GM19023 (cell line): ENCODE results near the gene DGCR2.
"Not testable (repeated sequence)": the region's sequence is repeated elsewhere in the genome, so short reads cannot be mapped to it uniquely, and the experiment has no call there.

Experiments
- ATAC-seq: cut with Tn5 transposase; IDR thresholded peaks from one replicate; pipeline ENCODE4 v1.9.1; 2021; ENCODE audit warnings: mild to moderate bottlenecking, moderate library complexity; ENCODE audit not compliant: unreplicated experiment

The DGCR2 gene

GRCh38 chr22:19086417-19086816 lies 35.8 kb downstream of the DGCR2 start:
- no peak for ATAC-seq

- no peak for ATAC-seq
Measured at GRCh38 chr22:19085233-19085718, 36.9 kb downstream of the DGCR2 start.

- ATAC-seq, result not testable (repeated sequence)
Measured at GRCh38 chr22:19084586-19084985, 37.6 kb downstream of the DGCR2 start.

- not testable (repeated sequence) for ATAC-seq
Measured at GRCh38 chr22:19084126-19084525, 38.1 kb downstream of the DGCR2 start.

- no peak for ATAC-seq
Measured at GRCh38 chr22:19082793-19083192, 39.4 kb downstream of the DGCR2 start.

- no peak for ATAC-seq
Measured at GRCh38 chr22:19082101-19082500, 40.1 kb downstream of the DGCR2 start.

- ATAC-seq, result no peak
Measured at GRCh38 chr22:19081351-19081750, 40.9 kb downstream of the DGCR2 start.

GRCh38 chr22:19080853-19081252 lies 41.4 kb downstream of the DGCR2 start:
- ATAC-seq, result no peak

GRCh38 chr22:19079691-19080090 lies 42.5 kb downstream of the DGCR2 start:
- ATAC-seq, result no peak

GRCh38 chr22:19075404-19075803 lies 46.8 kb downstream of the DGCR2 start:
- no peak for ATAC-seq

- ATAC-seq, result not testable (repeated sequence)
Measured at GRCh38 chr22:19072853-19073252, 49.4 kb downstream of the DGCR2 start.

- ATAC-seq, result no peak
Measured at GRCh38 chr22:19070397-19071169, 51.6 kb downstream of the DGCR2 start.

GRCh38 chr22:19069451-19069850 lies 52.8 kb downstream of the DGCR2 start:
- no peak for ATAC-seq

GRCh38 chr22:19068784-19069271 lies 53.4 kb downstream of the DGCR2 start:
- no peak for ATAC-seq

GRCh38 chr22:19067696-19068348 lies 54.4 kb downstream of the DGCR2 start:
- ATAC-seq, result no peak

- no peak for ATAC-seq
Measured at GRCh38 chr22:19066531-19067271, 55.5 kb downstream of the DGCR2 start.

- ATAC-seq, result no peak
Measured at GRCh38 chr22:19065929-19066328, 56.3 kb downstream of the DGCR2 start.

GRCh38 chr22:19065298-19065859 lies 56.8 kb downstream of the DGCR2 start:
- ATAC-seq, result no peak

GRCh38 chr22:19064354-19065054 lies 57.7 kb downstream of the DGCR2 start:
- ATAC-seq, result no peak

GRCh38 chr22:19063581-19064353 lies 58.4 kb downstream of the DGCR2 start:
- ATAC-seq, result no peak
